ENCODE measurements around the gene TBCK.
"Not testable (repeated sequence)": the region's sequence is repeated elsewhere in the genome, so short reads cannot be mapped to it uniquely, and the experiment has no call there.

Gene TBCK

DNA sequence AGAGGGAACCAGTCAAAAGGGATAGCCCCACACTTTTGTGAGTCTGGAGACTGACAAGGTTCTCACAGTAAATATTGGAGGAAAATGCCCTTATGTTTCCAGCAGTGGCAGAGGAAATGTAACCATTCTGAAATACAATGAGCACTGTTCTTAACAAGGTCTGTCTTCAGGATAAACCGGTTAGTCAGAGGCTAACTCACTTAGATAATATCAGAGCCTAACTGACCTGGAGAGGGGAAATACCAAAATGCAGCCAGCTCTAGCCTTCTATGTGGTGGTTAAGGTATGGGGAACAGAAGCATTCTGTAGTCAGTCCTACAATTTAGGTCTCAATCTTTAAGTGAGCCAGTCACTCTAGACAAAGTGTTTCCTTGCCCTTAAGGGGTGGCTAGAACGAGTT lies 70.8 kb downstream of the TBCK start:
- TF ChIP-seq, protein P1, sequence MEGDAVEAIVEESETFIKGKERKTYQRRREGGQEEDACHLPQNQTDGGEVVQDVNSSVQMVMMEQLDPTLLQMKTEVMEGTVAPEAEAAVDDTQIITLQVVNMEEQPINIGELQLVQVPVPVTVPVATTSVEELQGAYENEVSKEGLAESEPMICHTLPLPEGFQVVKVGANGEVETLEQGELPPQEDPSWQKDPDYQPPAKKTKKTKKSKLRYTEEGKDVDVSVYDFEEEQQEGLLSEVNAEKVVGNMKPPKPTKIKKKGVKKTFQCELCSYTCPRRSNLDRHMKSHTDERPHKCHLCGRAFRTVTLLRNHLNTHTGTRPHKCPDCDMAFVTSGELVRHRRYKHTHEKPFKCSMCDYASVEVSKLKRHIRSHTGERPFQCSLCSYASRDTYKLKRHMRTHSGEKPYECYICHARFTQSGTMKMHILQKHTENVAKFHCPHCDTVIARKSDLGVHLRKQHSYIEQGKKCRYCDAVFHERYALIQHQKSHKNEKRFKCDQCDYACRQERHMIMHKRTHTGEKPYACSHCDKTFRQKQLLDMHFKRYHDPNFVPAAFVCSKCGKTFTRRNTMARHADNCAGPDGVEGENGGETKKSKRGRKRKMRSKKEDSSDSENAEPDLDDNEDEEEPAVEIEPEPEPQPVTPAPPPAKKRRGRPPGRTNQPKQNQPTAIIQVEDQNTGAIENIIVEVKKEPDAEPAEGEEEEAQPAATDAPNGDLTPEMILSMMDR (IDR thresholded peaks at IDR 0.05; ENCODE audit: borderline replicate concordance, insufficient read depth, low read depth, low read length): no peak
- H3K4me3 ChIP-seq (ENCODE audit: low read depth, low read length): no peak overlapping the region

DNA sequence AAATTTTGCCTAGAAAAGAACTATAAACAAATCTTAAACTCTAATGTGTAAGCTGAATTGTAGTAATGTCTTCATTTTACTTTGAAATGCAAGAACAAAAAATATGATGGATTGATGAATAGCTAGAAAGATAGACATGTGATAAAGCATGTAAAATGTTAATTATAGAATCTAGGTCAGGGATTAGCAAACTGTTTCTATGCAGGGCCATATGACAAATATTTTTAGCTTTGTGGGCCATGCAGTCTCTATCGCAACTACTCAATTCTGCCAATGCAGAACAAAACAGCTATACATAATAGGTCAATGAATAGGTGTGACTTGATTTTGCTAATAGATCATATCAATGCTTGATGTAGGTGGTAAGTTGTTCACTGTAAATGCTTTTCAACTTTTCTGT lies 75.3 kb downstream of the TBCK start:
- no peak overlapping the region for H3K4me3 ChIP-seq (ENCODE audit: low read depth, low read length)
- TF ChIP-seq, protein P1 (IDR thresholded peaks at IDR 0.05; ENCODE audit: borderline replicate concordance, insufficient read depth, low read depth, low read length): no peak

DNA sequence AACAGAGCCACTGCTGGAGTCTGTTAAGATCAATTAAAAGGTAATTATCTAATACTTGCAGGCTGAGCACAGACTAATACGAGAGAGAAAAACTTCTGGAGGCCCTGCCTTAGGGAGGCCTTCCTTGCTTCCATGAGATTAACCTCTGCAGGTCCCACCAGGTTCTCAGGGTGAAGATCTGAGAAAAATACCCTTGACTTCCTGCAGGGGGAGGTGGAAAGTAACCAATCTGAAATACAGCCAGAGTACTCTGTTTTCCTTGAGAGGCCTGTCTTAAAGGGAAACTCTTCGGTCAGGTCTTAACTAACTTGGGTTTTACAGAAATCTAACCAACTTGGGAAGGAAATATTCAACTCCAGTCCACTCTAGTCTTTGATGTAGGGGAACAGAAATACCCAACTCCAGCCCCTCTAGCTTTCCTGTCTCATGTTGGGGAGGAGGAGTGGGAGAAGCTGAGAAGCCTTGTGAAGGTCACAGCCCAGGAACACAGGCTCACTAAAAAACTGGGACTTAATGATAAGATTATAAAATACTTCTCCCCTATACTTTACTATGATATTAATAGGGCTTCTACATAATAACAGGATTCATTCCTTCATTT lies 77.1 kb downstream of the TBCK start:
- no peak overlapping the region for H3K4me3 ChIP-seq (ENCODE audit: low read depth, low read length)
- TF ChIP-seq, protein P1 (IDR thresholded peaks at IDR 0.05; ENCODE audit: borderline replicate concordance, insufficient read depth, low read depth, low read length): peak; percentile 65

DNA sequence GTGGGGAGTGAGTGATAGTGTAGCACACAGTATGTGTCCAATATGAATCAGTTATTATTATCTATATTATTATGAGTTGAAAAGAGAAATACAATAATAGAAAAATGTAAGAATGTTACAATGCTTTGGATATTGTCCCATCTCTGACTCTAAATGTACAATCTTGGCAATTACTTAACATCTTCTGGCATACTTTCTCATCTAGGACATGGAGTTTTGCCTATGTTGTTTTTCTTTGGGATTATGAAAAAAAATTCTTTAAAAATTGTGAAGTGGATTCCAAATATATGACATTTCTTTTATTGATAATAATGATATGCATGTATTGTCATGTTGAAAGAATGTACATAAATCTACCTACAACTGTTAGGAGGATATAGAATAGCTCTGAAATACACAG lies 84.1 kb downstream of the TBCK start:
- TF ChIP-seq, protein P1 (IDR thresholded peaks at IDR 0.05; ENCODE audit: borderline replicate concordance, insufficient read depth, low read depth, low read length): no peak
- no peak overlapping the region for H3K4me3 ChIP-seq (ENCODE audit: low read depth, low read length)

DNA sequence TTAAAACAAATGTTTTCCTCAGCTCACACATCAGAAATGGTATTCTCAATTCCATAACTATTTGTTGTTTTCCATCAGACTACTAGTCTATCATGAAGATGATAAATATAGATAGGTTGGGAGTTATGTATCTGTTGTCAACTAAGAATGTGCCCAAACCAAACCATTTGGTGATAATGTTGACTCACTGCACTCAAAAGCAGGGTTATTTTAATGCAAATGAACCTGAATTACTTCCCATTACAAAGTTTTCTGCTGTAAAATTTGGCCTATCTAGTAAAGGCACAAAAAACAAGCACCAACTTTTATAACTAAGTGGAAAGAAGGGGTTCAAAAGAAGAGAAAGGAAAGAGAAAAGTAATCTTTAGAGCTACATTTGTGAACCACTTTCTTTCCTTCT lies 93.5 kb downstream of the TBCK start:
- TF ChIP-seq, protein P1 (IDR thresholded peaks at IDR 0.05; ENCODE audit: borderline replicate concordance, insufficient read depth, low read depth, low read length): no peak
- H3K4me3 ChIP-seq (ENCODE audit: low read depth, low read length): no peak overlapping the region

DNA sequence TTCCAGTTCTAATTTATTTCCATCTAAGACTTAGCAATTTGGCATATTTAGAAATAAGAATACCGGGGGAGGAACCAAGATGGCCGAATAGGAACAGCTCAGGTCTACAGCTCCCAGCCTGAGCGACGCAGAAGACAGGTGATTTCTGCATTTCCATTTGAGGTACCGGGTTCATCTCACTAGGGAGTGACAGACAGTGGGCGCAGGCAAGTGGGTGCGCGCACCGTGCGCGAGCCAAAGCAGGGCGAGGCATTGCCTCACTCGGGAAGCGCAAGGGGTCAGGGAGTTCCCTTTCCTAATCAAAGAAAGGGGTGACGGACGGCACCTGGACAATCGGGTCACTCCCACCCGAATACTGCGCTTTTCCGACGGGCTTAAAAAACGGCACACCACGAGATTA lies 102.7 kb downstream of the TBCK start:
- H3K4me3 ChIP-seq (ENCODE audit: low read depth, low read length): not testable (repeated sequence)

DNA sequence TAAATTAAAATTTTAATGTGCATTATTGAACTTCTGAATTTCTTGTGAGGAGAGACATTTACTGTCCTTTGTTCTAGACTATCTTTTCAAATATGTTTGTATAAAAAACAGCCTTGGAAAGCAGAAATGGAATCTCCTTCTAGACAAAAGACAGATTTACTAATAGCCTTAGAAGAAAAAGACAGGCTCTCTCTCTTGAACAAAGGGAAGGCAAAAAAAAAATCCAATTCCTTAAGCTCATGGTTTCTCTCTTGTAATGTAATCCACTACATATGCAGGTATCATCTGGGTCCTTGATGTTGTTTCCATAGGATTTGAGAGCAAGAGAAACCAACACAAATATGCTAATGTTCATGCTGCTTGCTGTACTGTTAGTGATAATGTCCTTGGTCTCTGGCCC lies 106.0 kb downstream of the TBCK start:
- TF ChIP-seq, protein P1 (IDR thresholded peaks at IDR 0.05; ENCODE audit: borderline replicate concordance, insufficient read depth, low read depth, low read length): no peak
- H3K4me3 ChIP-seq (ENCODE audit: low read depth, low read length): no peak overlapping the region

Measured in GM12875 (cell line).